Right cardiac atrium (tissue), 5 donors: ENCODE data around the gene LKAAEAR1. TPM values are rescaled to one million over a fixed set of nuclear protein-coding genes. Genes with fewer than 3 reads are reported as not detected.

Experiments used
- ATAC-seq, 2 donors: fragments of 200-7000 bp; cut with Tn5 transposase; one replicate each; pipeline versions ENCODE4 v1.8.0 to v1.9.1; 2020; ENCODE audit warnings: moderate library complexity in 2 of 2, mild to moderate bottlenecking in 1 of 2
- DNase-seq, 3 donors: peaks; one replicate each; pipeline ENCODE4 v3.0.0-alpha.2; 2020
- H3K27ac ChIP-seq: one replicate; pipeline ENCODE4 v1.5.1; 2013; ENCODE audit warnings: mild to moderate bottlenecking, low read length, control low read depth, moderate library complexity
- H3K27me3 ChIP-seq: one replicate; pipeline ENCODE4 v1.6.1; 2013; ENCODE audit not compliant: control insufficient read depth, insufficient read depth
- H3K4me1 ChIP-seq: one replicate; pipeline ENCODE4 v1.6.1; 2013; ENCODE audit warnings: low read length; ENCODE audit not compliant: control insufficient read depth, insufficient read depth
- H3K4me3 ChIP-seq: one replicate; pipeline ENCODE4 v1.5.1; 2013; ENCODE audit warnings: low read length, control low read depth
- H3K9me3 ChIP-seq: one replicate; pipeline ENCODE4 v1.6.1; 2013; ENCODE audit warnings: low read length; ENCODE audit not compliant: control insufficient read depth
- WGBS: extraction: QIAGEN DNeasy Blood & Tissue Kit; methylation state at CpG from one replicate; pipeline ENCODE4 v1.1.7; 2013; 5-methylcytosine and 5-hydroxymethylcytosine counted together
- intact Hi-C, 4 donors: fragments of 100-400 bp; cut with DNase I; formaldehyde crosslinking; loops; one replicate each; pipeline versions ENCODE4 v1.11.0 to v1.14.0; 2022 to 2023
- polyA plus RNA-seq: library from polyadenylated mRNA; stranded (reverse); fragments of 200-250 nt; gene quantifications from one replicate; pipeline ENCODE4 v1.2.3, GENCODE V29; 2013
- total RNA-seq, 4 donors: library from RNA; stranded (reverse); fragmentation: NEBNext Ultra II Directional; extraction: Animal tissue kit (Norgen Biotek cat#: 25700); gene quantifications; one replicate each; pipeline ENCODE4 v1.2.1, GENCODE V29; 2021
- donor health status: healthy with polysubstance abuse.
- donor health status: DM: no; HTN: yes; CAD: no.
- donor health status: DM: no; HTN: no; CAD: no.
- donor health status: DM: no; HTN: yes; CAD: no; lungs with severe emphysema.
- donor health status: DM: yes; HTN: yes; CAD: no.

The LKAAEAR1 gene
- total and polyA plus RNA-seq, 5 donors, result 0.29 to 0.65 (median 0.45) TPM; not detected in 1

DNA sequence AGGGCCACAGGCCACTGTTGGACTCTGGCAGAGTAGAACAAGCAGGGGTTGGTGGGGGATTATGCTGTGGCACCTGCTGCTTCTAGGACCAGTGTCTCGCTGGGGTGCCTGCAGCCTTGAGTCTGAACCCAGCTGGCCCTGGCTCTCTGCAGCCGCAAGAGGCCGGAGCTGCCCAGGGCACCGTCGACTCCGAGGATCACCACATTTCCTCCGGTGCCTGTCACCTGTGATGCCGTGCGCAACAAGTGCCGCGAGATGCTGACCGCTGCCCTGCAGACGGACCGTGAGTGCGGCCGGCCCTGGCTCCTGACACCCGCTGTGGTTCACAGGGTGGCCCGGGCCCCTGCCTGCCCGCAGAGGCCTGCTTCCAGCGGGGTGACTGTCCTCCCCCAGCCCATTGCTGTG lies 15.0 kb downstream of the LKAAEAR1 start:
- no peaks in the 10 kb centered on the region for H3K27me3 ChIP-seq
- WGBS, result 90% methylated on average over 20 of the region's 20 CpGs
- ATAC-seq (no peak), DNase-seq (peak in 1 of 3 donors; percentile 49)
- no peaks in the 10 kb centered on the region for H3K9me3 ChIP-seq
- no peak overlapping the region for H3K27ac ChIP-seq
- intact Hi-C loops, result no loop called here
- peaks cover 4% of the 10 kb centered on the region for H3K4me1 ChIP-seq
- H3K4me3 ChIP-seq, result no peak overlapping the region

DNA sequence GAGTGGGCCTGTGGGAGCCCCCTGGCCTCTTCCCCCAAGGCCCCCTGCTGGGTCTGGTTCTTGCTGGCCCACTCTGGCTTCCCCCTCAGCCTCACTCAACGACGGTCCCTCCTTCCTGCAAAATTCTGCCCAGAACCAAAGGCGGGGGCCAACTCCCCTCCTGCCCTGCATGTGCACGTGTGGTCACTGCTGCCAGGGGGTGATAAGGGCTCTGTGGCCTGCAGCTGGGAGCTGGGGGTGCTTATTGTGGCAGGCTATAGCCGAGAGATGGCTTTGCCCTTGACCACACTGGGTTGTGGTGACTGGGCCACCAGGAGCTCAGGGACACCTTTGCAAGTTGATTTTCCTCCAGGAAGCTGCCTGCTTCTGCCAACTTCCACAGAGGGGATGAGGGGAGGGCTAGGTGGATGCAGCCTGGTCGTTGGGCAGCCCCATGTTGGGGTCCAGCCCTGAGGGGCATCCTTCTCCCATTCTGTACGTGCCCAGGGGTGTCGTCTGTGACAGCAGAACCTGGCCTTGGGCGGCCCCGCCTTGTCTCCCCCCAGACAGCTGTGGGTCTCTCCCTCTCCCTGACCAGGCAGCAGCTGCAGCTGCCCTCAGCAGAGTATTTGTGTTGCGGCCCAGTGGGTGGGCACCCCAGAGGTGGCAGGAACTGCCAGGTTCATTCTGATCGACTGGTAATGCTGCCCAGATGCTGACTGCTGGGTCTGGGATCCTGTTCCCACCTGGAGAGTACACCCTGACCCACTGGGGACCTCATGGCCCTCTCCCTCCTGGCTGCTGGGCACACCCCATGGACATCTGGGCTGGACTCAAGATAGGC lies 15.6 kb downstream of the LKAAEAR1 start:
- H3K9me3 ChIP-seq, result no peaks in the 10 kb centered on the region
- H3K4me1 ChIP-seq, result peaks cover 9% of the 10 kb centered on the region
- no peak for ATAC-seq
- intact Hi-C loops, result no loop called here
- H3K4me3 ChIP-seq, result no peak overlapping the region
- H3K27ac ChIP-seq, result no peak overlapping the region
- DNase-seq, result peak in 1 of 3 donors; percentile 55
- H3K27me3 ChIP-seq, result no peaks in the 10 kb centered on the region
- WGBS, result 75% methylated on average over 12 of the region's 12 CpGs

DNA sequence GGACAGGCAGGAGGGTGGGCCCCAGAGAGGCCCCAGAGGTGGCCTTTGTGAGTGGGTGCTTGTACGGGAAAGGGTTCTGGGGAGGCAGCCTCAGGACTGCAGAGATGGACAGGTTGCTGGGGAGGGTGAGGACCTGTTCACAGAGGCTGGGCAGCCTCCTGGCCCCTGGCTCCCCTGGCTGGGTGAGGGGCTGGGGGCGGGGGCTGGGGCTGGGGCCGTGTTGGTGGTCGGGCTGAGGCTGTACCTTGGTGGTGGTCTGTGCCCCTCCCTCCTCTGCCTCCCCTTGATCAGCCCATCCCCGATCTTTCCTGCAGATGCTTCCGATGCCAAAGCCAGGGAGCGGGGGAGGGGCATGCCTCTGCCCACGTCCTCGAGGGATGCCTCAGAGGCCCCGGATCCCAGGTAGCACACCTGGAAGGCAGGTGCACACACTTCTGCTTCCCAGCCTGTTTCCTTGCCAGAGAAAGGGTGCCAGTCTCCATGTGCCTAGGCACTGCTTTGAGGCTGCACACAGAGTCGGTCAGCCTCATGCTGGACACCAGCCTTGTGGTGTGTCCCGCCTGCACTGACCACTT lies 16.4 kb downstream of the LKAAEAR1 start:
- ATAC-seq, result no peak
- 68% methylated on average over 12 of the region's 12 CpGs for WGBS
- intact Hi-C loops, result no loop called here
- Histone ChIP-seq H3K4me1 (peaks cover 9% of the 10 kb centered on the region), H3K4me3 (no peak overlapping the region), H3K27ac (no peak overlapping the region), H3K27me3 (no peaks in the 10 kb centered on the region), H3K9me3 (no peaks in the 10 kb centered on the region)
- DNase-seq, result peak in 2 of 3 donors; percentile 61 to 67

DNA sequence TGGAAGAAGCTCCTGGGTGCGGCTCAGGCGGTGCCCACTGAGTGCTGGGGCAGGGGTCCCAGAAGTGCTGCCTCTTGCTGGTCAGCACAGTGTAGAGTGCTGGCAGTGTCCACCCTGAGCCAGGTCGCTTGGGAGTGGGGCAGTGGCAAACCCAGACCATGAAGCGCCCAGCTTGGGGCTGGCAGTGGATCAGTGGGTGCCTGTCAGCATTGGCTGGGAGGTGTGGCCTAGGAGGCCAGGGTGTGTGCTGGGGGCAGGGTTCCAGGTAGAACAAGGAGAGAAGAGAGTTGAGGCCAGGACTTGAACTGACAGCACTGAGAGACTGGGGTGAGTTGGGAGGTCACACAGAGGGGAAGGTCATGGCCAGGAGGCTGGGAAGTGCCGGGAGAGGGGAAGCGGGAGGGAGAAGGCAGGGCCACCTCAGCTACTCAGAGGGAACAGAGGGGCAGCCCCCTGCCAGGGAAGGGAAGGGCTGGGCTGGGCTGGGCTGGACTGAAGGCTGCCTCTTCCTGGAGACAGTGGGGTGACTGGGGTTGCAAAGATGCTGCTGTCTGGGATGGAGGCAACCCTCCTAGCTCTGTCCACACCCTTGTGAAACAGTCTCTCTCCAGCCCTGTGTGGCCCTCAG lies 17.1 kb downstream of the LKAAEAR1 start:
- Histone ChIP-seq H3K4me1 (peaks cover 9% of the 10 kb centered on the region), H3K4me3 (no peak overlapping the region), H3K9me3 (no peaks in the 10 kb centered on the region), H3K27ac (no peak overlapping the region), H3K27me3 (no peaks in the 10 kb centered on the region)
- WGBS, result 83% methylated on average over 6 of the region's 6 CpGs
- intact Hi-C loops, result no loop called here
- ATAC-seq (no peak), DNase-seq (peak in 1 of 3 donors; percentile 42)

DNA sequence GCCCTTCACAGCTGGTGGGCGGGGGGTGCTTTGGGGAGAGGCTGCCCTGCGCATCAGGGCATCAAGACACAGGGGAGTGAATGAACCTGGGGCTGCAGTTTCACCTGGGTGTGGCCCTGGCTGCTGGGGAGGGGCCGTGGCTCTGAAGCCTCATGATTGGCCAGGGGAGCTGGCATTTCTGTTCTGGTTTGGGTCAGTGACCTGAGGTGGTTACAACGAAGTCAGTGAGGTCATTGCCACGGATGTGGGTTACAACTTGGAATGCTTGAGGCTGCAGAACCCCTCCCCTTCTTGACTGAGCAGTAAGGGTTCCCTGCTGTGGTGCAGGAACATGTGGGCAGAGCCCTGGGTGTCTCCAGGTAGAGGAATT lies 18.2 kb downstream of the LKAAEAR1 start:
- no peak overlapping the region for H3K27ac ChIP-seq
- no peaks in the 10 kb centered on the region for H3K27me3 ChIP-seq
- 52% methylated on average over 5 of the region's 5 CpGs for WGBS
- DNase-seq, result no peak
- intact Hi-C loops, result no loop called here
- ATAC-seq, result no peak
- H3K4me1 ChIP-seq, result peaks cover 9% of the 10 kb centered on the region
- H3K9me3 ChIP-seq, result no peaks in the 10 kb centered on the region
- no peak overlapping the region for H3K4me3 ChIP-seq

DNA sequence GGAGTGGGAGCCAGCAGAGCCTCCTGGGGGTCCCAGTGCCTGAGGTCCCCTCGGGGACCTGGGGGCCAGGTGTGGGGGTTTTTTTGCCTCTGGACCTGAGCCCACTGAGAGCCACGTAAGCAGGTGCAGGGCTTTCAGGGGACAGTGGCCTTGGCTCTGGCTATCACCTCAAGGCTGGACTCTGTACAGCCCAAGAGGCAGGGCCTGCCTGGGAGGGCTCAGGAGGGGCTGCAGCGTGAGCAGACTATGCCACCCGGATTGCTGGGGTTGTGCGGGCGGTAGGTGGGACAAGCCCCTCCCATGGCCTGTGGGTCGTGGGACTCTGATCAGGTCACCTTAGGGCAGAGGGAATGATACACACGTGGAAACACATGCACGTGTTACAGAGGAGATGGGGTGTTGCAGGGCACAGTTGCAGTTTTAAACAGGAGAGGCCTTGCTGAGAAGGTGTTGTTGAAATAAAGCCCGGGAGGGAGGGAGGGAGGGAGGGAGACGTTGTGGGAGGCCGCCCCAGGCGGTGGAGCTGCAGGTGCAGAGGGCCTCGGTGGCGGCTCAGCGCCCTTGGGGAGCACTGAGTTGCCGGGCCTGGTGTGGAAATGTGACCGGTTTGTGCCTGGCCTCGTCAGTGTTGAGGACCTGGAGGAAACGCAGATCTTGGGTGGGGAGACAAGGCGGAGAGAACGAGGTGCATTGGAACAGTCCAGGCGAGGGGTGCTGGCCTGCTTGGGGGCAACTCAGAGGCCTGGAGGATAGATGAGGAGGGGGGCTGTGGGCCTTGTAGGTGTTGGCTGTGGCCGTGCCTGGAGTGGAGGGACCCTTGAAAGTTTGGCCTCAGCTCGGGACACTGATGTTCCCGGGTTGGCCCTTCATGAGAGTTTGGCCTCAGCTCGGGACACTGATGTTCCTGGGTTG lies 18.9 kb downstream of the LKAAEAR1 start:
- DNase-seq (no peak), ATAC-seq (no peak)
- 49% methylated on average over 27 of the region's 27 CpGs for WGBS
- H3K9me3 ChIP-seq, result no peaks in the 10 kb centered on the region
- H3K4me3 ChIP-seq, result no peak overlapping the region
- peaks cover 9% of the 10 kb centered on the region for H3K4me1 ChIP-seq
- no peak overlapping the region for H3K27ac ChIP-seq
- intact Hi-C loops, result no loop called here
- H3K27me3 ChIP-seq, result no peaks in the 10 kb centered on the region

DNA sequence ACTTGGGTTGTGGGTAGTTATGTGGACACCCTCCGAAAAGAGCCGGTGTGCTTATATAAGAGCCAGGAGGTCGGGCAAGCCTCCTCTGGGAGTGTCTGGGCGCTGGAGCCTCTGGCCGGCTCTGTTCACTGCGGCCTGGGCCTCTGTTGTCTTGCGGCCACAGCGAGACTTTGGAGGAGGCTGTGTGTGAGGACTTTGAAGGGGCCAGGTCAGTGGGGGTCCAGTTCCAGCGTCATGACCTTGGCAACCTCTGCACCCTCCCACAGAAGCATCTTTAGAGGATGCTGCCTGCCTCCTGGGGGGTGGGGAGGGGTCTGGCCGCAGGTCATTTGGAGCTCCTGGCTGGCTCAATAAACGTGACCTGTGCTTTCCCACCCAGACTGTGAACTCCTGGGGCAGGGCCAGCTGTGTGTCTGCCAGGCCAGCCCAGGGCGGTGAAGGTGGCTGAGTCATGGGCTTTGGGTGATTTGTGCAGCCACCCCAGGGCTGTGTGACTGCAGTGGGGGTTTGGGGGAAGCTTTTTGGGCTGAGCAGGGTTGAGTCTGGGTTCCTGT lies 20.0 kb downstream of the LKAAEAR1 start:
- peaks cover 9% of the 10 kb centered on the region for H3K4me1 ChIP-seq
- H3K9me3 ChIP-seq, result no peaks in the 10 kb centered on the region
- H3K27me3 ChIP-seq, result no peaks in the 10 kb centered on the region
- DNase-seq (no peak), ATAC-seq (peak in 1 of 2 donors; percentile 6)
- peak overlapping the region; percentile 68 for H3K4me3 ChIP-seq
- intact Hi-C loops, result no loop called here
- H3K27ac ChIP-seq, result peak overlapping the region; percentile 3
- WGBS, result 22% methylated on average over 12 of the region's 12 CpGs

DNA sequence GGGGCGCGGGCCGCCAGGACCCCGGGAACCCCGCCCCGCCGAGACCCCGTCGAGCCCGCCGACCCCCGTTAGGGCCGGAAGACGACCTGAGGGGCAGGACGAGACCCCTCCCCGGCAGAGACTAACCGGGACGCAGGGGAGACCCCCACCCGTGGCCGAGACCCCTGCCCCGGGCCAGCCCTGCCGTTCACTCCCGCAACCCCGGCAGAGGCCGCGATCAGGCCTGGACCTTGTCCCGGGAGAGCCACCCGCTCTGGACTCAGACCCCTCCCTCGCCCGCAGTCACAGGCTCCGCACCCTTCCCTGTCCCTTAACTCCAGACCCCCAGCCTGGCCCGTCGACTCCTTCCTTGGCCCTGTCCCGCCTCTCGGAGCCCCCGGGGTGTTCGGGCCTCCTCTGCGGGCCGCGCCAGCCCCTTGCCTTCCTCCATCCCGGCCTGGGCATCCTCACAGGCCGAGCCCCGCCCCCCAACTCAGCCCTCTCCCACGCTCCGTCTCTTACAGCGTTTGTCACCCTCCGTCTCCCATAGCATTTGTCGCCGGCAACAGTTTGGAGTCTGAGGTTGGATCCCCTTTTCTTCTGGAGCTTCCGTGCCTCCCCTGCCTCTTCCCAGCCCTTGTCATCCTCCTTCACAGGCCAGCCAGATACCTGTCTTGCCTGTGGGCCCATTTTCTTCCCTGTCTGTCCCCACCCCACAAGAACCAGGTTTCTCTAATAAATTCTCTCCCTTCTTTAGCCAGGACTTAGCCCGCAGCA lies 20.6 kb downstream of the LKAAEAR1 start:
- Histone ChIP-seq H3K4me3 (peak overlapping the region; percentile 68), H3K27ac (peak overlapping the region; percentile 3), H3K27me3 (no peaks in the 10 kb centered on the region), H3K4me1 (peaks cover 9% of the 10 kb centered on the region), H3K9me3 (no peaks in the 10 kb centered on the region)
- WGBS, result 2% methylated on average over 51 of the region's 51 CpGs
- intact Hi-C loops, result no loop called here
- DNase-seq (peak in 2 of 3 donors; percentile 56 to 77), ATAC-seq (peak; percentile 7 to 15)

DNA sequence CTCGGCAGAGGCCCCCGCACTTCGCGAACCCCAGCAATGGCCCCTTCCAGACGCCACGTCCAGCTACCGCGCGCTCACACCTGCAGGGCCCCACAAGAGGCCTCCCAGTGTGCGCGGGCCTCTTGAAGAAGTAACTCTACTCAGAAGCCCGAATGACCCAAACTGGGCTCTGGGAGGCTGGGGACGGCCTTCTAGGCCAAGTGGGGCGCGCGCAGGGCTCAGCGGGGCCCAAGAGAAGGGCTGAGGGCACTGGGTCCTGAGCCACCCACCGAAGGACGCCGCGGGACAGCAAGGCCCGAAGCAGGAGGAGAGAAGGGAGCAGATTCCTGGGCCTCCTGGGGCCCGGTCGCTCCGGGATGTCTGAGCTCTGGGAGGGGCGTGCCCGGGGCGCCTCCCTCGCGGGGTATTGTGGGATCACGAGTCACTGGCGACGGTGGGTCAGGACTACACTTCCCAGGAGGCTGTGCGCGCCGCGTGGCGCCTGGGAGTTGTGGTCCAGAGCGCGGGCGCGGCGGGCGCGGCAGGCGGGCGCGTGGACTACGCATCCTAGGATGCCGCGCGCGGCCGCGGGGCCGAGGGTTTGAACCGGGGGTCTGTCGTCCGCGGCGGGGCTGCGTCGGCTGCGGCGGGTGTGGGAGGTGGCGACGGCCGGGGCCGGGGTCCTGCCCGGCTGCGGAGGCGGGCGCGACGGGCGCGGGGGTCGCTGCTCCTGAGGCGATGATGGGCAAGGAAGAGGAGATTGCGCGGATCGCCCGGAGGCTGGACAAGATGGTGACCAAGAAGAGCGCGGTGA lies 21.4 kb downstream of the LKAAEAR1 start, which contains the start of gene TCEA2:
TSS of gene TCEA2 (plus strand) at position 603 of the 793 bp plus-strand sequence. CDS start at position 718, 115 bp downstream.
- ATAC-seq, result peak; percentile 94 to 95
- Histone ChIP-seq H3K27ac (peak within 1 kb of the TSS; percentile 56), H3K4me3 (peak within 1 kb of the TSS; percentile 68), H3K4me1 (peaks cover 9% of the 10 kb centered on the region), H3K9me3 (no peaks in the 10 kb centered on the region), H3K27me3 (no peaks in the 10 kb centered on the region)
- intact Hi-C loops, result no loop called here
- 5% methylated on average over 85 of the region's 85 CpGs for WGBS
- DNase-seq, result peak; percentile 97 to 99 (median 99)
